RWPE1 (cell line): ENCODE measurements around the gene RING1.

Source experiments
- CTCF ChIA-PET: fragments of 350-600 bp; sonication (Branson Sonifier 250); formaldehyde crosslinking; extraction: SDS; loops from one replicate; lab custom pipeline; 2021; lab: Yijun Ruan, JAX
- POLR2A ChIA-PET: fragments of 400-600 bp; formaldehyde crosslinking; extraction: SDS; loops from one replicate; lab custom pipeline; 2020; ENCODE audit warnings: antibody characterized with exemption; ENCODE audit not compliant: low non-redundant PET; lab: Yijun Ruan, JAX
- DNase-seq: peaks from one replicate; pipeline ENCODE4 v3.0.0; 2012; ENCODE audit warnings: low spot score
- H3K27ac ChIP-seq: fragments of 450-650 bp; 2 replicates; pipeline ENCODE4 v1.5.1; 2017
- CTCF ChIP-seq: fragments of 450-650 bp; conservative IDR thresholded peaks from 2 replicates; pipeline ENCODE4 v1.5.1; 2017; ENCODE audit warnings: low read depth, mild to moderate bottlenecking

The RING1 gene

GRCh38 chr6:33205191-33206026, 2.9 kb upstream of the RING1 start:
- peak overlapping the region; percentile 95 for H3K27ac ChIP-seq
- DNase-seq = peak; percentile 82
- CTCF ChIA-PET = interaction anchor here (0.5 to 1.3 kb wide), 3 partner anchors 43 to 497 kb away, joined by 3 to 4 read pairs (median 3); no protein-coding TSS in a partner anchor
- POLR2A ChIA-PET = no interaction called here
- no peak for TF ChIP-seq CTCF

GRCh38 chr6:33206027-33206863, 2.1 kb upstream of the RING1 start:
- ChIA-PET CTCF (interaction anchor here (0.5 to 1.3 kb wide), 3 partner anchors 9 to 496 kb away, joined by 3 to 7 read pairs (median 4); no protein-coding TSS in a partner anchor), POLR2A (no interaction called here)
- peak overlapping the region; percentile 95 for H3K27ac ChIP-seq
- TF ChIP-seq CTCF = no peak
- DNase-seq = no peak

- DNase-seq = peak; percentile 57
- CTCF ChIA-PET = interaction anchor here (1.3 kb wide), 1 partner anchor 9 kb away, joined by 7 read pairs; no protein-coding TSS in a partner anchor
Observed at GRCh38 chr6:33206864-33207551, 1.3 kb upstream of the RING1 start.

GRCh38 chr6:33207552-33208090, 679 bp upstream of the RING1 start:
- POLR2A ChIA-PET = interaction anchor here (0.6 to 0.7 kb wide), 2 partner anchors 28 to 40 kb away, joined by 5 read pairs; no protein-coding TSS in a partner anchor
- peak; percentile 52 for DNase-seq
- CTCF ChIA-PET = interaction anchor here (1.3 to 2.1 kb wide), 2 partner anchors 10 to 41 kb away, joined by 7 to 8 read pairs; no protein-coding TSS in a partner anchor
- no peak for TF ChIP-seq CTCF
- H3K27ac ChIP-seq = peak overlapping the region; percentile 95

More at GRCh38 chr6:33206864-33207551, 1.3 kb upstream of the RING1 start:
- no peak for TF ChIP-seq CTCF
- POLR2A ChIA-PET = no interaction called here
- peak overlapping the region; percentile 95 for H3K27ac ChIP-seq

GRCh38 chr6:33209856-33210255, 1.6 kb downstream of the RING1 start:
- peak overlapping the region; percentile 41 for H3K27ac ChIP-seq
- DNase-seq = no peak
- no peak for TF ChIP-seq CTCF
- POLR2A ChIA-PET = no interaction called here
- CTCF ChIA-PET = interaction anchor here (2.1 kb wide), 1 partner anchor 39 kb away, joined by 8 read pairs; no protein-coding TSS in a partner anchor
